HG02943 (cell line): ENCODE results near the gene ATG7.
"Not testable (repeated sequence)": the region's sequence is repeated elsewhere in the genome, so short reads cannot be mapped to it uniquely, and the experiment has no call there.

Experiments
- ATAC-seq: cut with Tn5 transposase; IDR thresholded peaks from one replicate; pipeline ENCODE4 v1.9.1; 2021; ENCODE audit warnings: mild to moderate bottlenecking, low read depth, moderate library complexity; ENCODE audit not compliant: unreplicated experiment

ATG7 gene

GRCh38 chr3:11346416-11346815 is 74.2 kb downstream of the ATG7 start:
- ATAC-seq, result no peak

DNA sequence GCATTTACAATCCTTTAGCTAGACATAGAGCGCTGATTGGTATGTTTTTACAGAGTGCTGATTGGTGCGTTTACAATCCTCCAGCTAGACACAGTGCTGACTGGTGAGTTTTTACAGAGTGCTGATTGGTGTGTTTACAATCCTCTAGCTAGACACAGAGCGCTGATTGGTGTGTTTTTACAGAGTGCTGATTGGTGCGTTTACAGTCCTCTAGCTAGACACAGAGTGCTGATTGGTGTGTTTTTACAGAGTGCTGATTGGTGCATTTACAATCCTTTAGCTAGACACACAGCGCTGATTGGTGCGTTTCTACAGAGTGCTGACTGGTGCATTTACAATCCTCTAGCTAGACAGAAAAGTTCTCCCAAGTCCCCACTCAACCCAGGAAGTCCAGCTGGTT is 76.7 kb downstream of the ATG7 start:
- not testable (repeated sequence) for ATAC-seq

DNA sequence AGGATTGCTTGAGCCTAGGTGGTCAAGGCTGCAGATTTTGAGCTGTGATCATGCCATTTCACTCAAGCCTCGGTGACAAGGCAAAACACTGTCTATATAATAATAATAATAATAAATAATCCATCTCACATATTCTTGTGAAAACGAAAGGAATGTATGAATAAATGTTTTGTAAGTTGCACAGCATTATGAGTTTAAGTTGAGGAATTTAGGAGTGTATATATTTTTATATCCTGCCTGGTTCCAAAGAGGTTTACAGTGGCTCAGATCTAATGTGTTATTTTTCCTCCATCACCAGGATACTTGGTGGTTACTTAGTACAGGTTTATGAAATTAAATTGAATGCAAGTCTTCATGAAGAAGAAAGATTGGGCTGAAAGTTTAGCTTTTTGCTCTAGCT is 77.2 kb downstream of the ATG7 start:
- no peak for ATAC-seq

- ATAC-seq, result no peak
These were observed 78.2 kb downstream of the ATG7 start for GRCh38 chr3:11350374-11350773.

DNA sequence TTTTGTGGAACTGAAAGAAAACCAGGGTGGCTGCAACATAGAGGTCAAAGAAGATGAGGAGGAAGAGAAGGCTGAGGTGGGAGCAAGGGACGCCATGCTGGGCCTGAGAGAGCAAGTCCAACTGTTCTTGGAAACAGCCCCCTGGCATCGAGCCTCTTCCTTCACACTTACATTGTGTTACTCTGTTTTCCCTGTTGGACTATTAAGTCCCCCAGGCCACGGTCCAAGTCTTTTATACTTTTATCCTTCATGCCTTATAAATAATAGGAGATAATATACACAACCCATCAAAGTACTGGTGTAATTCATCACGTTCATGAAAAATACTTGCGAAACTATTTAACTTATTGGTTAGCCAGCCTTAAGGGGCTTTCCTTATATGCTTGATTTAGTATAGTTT is 79.3 kb downstream of the ATG7 start:
- no peak for ATAC-seq

DNA sequence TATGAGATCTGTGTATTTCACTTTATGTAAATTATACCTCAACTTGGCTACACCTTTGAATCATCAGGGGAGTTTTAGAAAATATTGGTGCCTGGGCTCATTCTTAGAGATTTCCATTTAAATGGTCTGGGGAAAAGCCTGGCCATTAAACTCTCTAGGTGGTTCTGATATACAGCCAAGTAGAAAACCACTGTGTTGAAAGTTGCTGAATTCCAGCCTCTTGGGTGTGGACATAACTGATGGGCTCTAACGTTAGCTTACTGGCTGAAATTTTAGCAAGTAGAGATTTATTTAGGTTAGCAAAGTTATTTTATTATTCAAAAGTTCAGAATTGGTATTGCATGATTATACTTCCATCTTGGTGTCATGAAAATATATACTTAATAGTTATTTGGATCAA is 84.1 kb downstream of the ATG7 start:
- ATAC-seq, result no peak

DNA sequence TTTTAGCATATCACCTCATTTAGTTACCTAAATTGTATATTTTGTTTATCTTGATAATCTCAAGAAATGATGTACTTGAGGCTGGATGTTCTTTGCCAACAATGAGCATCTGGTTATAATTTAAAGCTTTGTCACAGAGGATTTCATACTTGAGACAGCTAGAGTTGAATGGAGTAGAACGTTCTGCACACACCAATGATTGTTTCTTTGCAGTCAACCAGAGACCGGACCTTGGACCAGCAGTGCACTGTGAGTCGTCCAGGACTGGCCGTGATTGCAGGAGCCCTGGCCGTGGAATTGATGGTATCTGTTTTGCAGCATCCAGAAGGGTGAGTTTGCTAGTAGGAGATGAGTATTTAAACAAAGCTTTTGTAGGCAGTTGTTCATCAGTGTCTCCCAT is 90.4 kb downstream of the ATG7 start:
- no peak for ATAC-seq

GRCh38 chr3:11363715-11364114 is 91.5 kb downstream of the ATG7 start:
- no peak for ATAC-seq

GRCh38 chr3:11364181-11364580 is 92.0 kb downstream of the ATG7 start:
- ATAC-seq, result no peak

GRCh38 chr3:11367143-11367693 is 95.0 kb downstream of the ATG7 start:
- no peak for ATAC-seq

GRCh38 chr3:11370191-11370590 is 98.0 kb downstream of the ATG7 start:
- ATAC-seq, result no peak

DNA sequence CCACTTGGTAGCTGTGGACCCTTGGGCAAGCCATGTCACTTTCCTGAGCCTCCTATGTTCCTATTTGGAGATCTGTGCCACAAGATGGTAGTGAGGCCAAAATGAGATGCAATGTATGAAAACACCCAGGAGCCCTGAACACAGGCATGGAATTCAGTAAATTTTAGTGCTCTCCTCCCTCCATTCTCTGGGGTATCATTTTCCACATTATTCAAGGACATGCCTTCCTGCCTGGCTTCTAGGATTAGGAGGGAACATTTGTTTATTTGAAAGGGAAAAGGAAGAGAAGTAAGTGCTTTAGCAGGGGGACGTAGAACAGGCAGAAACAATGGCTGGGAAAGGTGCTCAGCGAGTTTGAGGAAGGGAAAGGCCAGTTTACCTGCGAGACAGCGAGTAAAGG is 98.8 kb downstream of the ATG7 start:
- no peak for ATAC-seq

DNA sequence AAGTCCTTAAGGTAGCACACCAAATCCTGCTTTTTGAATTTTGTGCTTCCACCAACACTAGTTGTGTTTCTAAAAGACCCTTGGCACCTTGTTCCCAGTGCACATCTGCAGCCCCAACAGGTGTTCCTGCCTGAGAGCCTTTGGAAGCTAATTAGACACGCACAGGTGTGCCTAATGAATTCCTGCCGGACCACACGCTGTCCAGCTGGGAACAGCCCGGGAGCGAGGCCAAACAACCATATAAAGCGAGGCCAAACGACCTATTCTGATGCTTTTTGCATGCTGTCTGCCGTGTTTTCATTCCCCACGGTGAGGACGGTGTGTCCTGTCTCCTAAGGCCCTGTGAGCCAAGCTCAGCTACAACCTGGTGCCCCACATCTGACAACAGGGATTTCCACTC is 99.5 kb downstream of the ATG7 start:
- no peak for ATAC-seq

- no peak for ATAC-seq
These were observed 101.0 kb downstream of the ATG7 start for GRCh38 chr3:11373235-11373634.

DNA sequence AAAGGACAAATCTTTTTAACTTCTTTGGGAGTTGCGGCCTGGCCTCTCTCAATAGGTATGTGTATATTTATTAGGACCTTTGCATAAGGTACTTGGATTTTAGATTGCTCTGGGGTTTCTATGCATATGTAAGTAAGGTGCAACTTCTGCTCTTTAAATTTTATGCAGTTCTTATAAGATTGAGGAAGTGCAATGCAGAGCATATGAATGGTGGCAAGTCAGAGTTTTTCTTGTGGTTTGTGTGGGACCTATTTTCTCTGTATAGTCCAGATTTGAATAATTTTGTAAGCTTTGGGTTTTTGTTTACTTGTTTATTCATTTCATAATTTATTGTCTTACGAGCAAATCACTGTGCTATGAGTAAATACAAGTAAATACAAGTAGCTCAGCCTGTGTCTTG is 101.5 kb downstream of the ATG7 start:
- ATAC-seq, result no peak

DNA sequence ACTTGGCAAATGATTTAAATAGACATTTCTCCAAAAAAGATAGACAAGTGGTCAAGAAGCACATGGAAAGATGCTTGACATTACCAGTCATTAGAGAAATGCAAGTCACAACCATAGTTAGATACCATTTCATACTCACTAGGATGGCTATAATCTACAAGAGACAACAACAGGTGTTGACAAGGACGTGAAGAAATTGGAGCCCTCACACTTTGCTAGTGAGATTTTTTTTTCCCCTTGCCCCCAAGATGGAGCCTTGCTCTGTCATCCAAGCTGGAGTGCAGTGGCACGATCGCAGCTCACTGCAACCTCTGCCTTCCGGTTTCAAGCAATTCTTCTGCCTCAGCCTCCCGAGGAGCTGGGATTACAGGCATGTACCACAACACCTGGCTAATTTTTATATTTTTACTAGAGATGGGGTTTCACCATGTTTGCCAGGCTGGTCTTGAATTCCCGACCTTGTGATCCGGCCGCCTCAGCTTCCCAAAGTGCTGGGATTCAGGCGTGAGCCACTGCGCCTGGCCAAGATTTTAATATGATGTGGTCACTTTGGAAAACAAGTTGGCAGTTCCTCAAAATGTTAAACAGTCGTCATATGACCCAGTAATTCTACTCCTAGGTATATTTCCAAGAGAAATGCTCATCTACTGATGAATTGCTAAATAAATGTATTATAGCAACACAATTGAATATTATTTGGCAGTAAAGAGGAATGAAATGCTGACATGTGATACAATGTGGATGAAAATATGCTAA is 103.3 kb downstream of the ATG7 start:
- ATAC-seq, result no peak

- ATAC-seq, result no peak
These were observed 105.5 kb downstream of the ATG7 start for GRCh38 chr3:11377719-11378118.

GRCh38 chr3:11379238-11379823 is 107.1 kb downstream of the ATG7 start:
- no peak for ATAC-seq

- no peak for ATAC-seq
These were observed 107.9 kb downstream of the ATG7 start for GRCh38 chr3:11379824-11380701.

- no peak for ATAC-seq
These were observed 108.9 kb downstream of the ATG7 start for GRCh38 chr3:11381141-11381540.

DNA sequence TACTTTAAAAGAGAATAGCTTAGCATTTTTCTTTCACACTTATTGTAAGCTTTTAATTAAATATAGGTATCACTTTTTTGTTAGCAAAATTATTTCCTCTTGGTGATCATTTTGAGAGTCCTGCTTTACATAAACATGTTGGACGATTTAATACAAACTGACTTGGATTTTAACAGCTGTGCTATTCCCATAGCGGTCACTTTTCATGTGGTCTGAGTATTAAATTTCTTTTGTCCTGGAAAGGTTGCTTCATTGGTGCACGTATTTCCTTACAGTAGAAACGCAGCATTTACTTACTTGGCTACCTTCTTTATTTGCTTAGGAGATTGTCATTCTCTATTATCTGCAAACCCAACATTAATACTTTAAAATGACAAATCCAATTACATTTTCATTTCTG is 109.4 kb downstream of the ATG7 start:
- no peak for ATAC-seq
